ENCODE data around the gene PHF19. TPM values are rescaled to one million over a fixed set of nuclear protein-coding genes. Genes with fewer than 3 reads are reported as not detected.
A peak's percentile ranks its signal among the peaks of the same experiment; 100 is the strongest.

Gene PHF19
- total and polyA plus RNA-seq, 2 donors (not counting 3 experiments of a cell fraction or from before 2014, with no cell fraction given): 102 to 153 TPM

DNA sequence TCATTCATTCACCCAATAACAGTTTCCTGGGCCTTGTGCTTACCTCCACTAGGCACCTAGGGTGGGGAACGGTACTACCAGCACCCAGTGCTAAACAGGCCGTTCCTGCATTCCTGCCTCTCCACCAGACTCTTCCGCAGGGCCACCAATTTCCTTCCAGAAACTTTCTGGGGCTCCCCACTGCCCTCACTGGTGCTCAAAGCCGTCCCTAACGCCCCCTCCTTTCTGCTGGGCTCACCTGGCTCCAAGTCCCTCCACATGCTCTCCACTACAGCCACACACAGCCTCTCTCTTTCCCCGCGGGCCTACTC, 1.4 kb downstream of the PHF19 start:
- DNase-seq (ENCODE audit: low read depth, low spot score) (no peak), FAIRE-seq (peak; percentile 54)
- H3K9me1 ChIP-seq (replicated peaks; ENCODE audit: control insufficient read depth, extremely low read depth, insufficient read depth, low read length): no peaks in the 10 kb centered on the region
- peak overlapping the region; percentile 74 for H3K27ac ChIP-seq (ENCODE audit: insufficient read depth, low read depth, low read length)
- H3K4me1 ChIP-seq (ENCODE audit: control insufficient read depth, extremely low read depth, insufficient read depth, low read length): peaks cover 26% of the 10 kb centered on the region
- H3K9me3 ChIP-seq (replicated peaks; ENCODE audit: control insufficient read depth, insufficient read depth, low read length): no peaks in the 10 kb centered on the region
- peak overlapping the region; percentile 59 for H3K9ac ChIP-seq (replicated peaks; ENCODE audit: extremely low read depth, insufficient read depth, low read length)
- H3K36me3 ChIP-seq (ENCODE audit: control insufficient read depth in 2 of 2, extremely low read depth in 1 of 2, insufficient read depth in 2 of 2, low read length in 2 of 2): peaks cover 6 to 10% of the 10 kb centered on the region in 2 experiments
- no peaks in the 10 kb centered on the region for H4K20me1 ChIP-seq (replicated peaks; ENCODE audit: control insufficient read depth, extremely low read depth, insufficient read depth, low read length)
- no TSS peak for BruUV-seq (replicated peaks)
- H3K79me2 ChIP-seq (ENCODE audit: control insufficient read depth, insufficient read depth, low read length): peaks cover 20% of the 10 kb centered on the region
- CTCF ChIA-PET: no interaction called here
- POLR2A ChIA-PET: no interaction called here
- peak overlapping the region; percentile 36 for H3K4me2 ChIP-seq (ENCODE audit: insufficient read depth, low read length)
- dilution Hi-C loops (cut with MboI; ENCODE audit: extremely low pct_ligation_motif_present, low sequenced_read_pairs) (no loop called here), intact Hi-C loops (cut with micrococcal nuclease) (loop anchor here (5.0 kb wide), 1 partner anchor 107 kb away; no protein-coding TSS in a partner anchor)
- TF ChIP-seq GATA2 (IDR thresholded peaks at IDR 0.05; ENCODE audit: insufficient read depth, insufficient read length, low read depth, low read length): no peak
- TF ChIP-seq MYC (IDR thresholded peaks at IDR 0.05; ENCODE audit: low read depth, low read length): no peak
- H2AFZ ChIP-seq (ENCODE audit: low read depth, low read length): peak overlapping the region; percentile 2
- H3K4me3 ChIP-seq (replicated peaks in 1 of 3; ENCODE audit: insufficient read depth in 1 of 3, low read depth in 1 of 3, low read length in 3 of 3): peak overlapping the region; percentile 66 to 86 (median 70)
- H3K27me3 ChIP-seq (ENCODE audit: control insufficient read depth in 2 of 2, insufficient read depth in 2 of 2, low read length in 2 of 2): no peaks in the 10 kb centered on the region

DNA sequence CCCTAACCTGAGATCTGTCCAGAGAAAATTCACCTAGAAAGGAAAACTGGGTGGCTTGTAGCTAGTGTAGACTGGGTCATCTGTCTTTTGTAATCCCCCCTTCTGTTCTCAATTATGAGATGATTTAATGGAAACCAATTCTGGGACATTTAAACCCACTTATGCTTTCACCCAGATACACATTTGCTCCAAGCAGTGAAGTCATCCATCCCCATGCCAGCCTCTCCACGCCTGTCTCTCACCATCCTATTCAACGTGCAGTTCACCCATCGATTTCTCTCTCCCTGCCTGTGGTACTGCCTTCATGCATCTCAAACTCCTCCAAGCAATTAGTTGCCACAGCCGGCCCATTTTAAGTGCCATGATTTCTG, 1.8 kb downstream of the PHF19 start:
- Histone ChIP-seq H3K9me3 (replicated peaks; ENCODE audit: control insufficient read depth, insufficient read depth, low read length) (no peaks in the 10 kb centered on the region), H3K27ac (ENCODE audit: insufficient read depth, low read depth, low read length) (no peak overlapping the region), H3K4me2 (ENCODE audit: insufficient read depth, low read length) (peak overlapping the region; percentile 36), H3K4me3 (replicated peaks in 1 of 3; ENCODE audit: insufficient read depth in 1 of 3, low read depth in 1 of 3, low read length in 3 of 3) (peak overlapping the region in 1 of 3 experiments; percentile 66), H4K20me1 (replicated peaks; ENCODE audit: control insufficient read depth, extremely low read depth, insufficient read depth, low read length) (no peaks in the 10 kb centered on the region), H3K79me2 (ENCODE audit: control insufficient read depth, insufficient read depth, low read length) (peaks cover 20% of the 10 kb centered on the region), H3K9me1 (replicated peaks; ENCODE audit: control insufficient read depth, extremely low read depth, insufficient read depth, low read length) (no peaks in the 10 kb centered on the region), H3K4me1 (ENCODE audit: control insufficient read depth, extremely low read depth, insufficient read depth, low read length) (peaks cover 27% of the 10 kb centered on the region), H2AFZ (ENCODE audit: low read depth, low read length) (no peak overlapping the region), H3K36me3 (ENCODE audit: control insufficient read depth in 2 of 2, extremely low read depth in 1 of 2, insufficient read depth in 2 of 2, low read length in 2 of 2) (peaks cover 6 to 10% of the 10 kb centered on the region in 2 experiments), H3K27me3 (ENCODE audit: control insufficient read depth in 2 of 2, insufficient read depth in 2 of 2, low read length in 2 of 2) (no peaks in the 10 kb centered on the region), H3K9ac (replicated peaks; ENCODE audit: extremely low read depth, insufficient read depth, low read length) (no peak overlapping the region)
- peak; percentile 33 for FAIRE-seq
- no TSS peak for BruUV-seq (replicated peaks)
- TF ChIP-seq JUN (IDR thresholded peaks at IDR 0.05; ENCODE audit: borderline replicate concordance, insufficient read depth, insufficient read length, low read depth) (no peak), MYC (IDR thresholded peaks at IDR 0.05; ENCODE audit: low read depth, low read length) (no peak), EZH2 (IDR thresholded peaks at IDR 0.05; ENCODE audit: borderline replicate concordance, low read depth, low read length, severe bottlenecking) (no peak), POLR2AphosphoS5 (IDR thresholded peaks at IDR 0.05; ENCODE audit: insufficient read depth, low read depth, low read length) (no peak)
- TF ChIP-seq, protein P1, sequence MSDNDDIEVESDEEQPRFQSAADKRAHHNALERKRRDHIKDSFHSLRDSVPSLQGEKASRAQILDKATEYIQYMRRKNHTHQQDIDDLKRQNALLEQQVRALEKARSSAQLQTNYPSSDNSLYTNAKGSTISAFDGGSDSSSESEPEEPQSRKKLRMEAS (IDR thresholded peaks at IDR 0.05; ENCODE audit: insufficient read depth, insufficient read length): no peak
- DNase-seq (ENCODE audit: low read depth, low spot score): no peak
- dilution Hi-C loops (cut with MboI; ENCODE audit: extremely low pct_ligation_motif_present, low sequenced_read_pairs) (no loop called here), intact Hi-C loops (cut with micrococcal nuclease) (loop anchor here (5.0 kb wide), 1 partner anchor 107 kb away; no protein-coding TSS in a partner anchor)
- CTCF ChIA-PET: no interaction called here
- POLR2A ChIA-PET: no interaction called here
